Measurements from ENCODE around the gene ORC2.
"Not testable (repeated sequence)": the region's sequence is repeated elsewhere in the genome, so short reads cannot be mapped to it uniquely, and the experiment has no call there.

The ORC2 gene

DNA sequence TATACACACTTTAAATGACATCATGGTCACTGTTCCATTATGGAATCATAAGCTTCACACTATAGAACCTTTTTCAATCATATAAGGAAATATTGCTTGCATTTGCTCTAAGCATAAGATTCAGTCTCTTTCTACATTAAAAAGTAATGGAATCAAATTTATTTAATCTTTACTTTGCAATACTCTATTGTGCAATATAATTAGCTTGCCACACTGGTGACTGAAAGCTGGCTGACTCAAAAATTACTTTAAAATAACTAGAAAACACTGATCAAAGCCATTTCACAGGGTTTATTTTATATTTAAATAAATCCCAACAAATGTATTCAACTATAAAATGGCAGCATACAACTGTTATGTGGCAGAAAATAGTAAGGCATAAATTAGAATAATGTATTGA lies 13.2 kb upstream of the ORC2 start:
- Histone ChIP-seq H3K27me3 (ENCODE audit: low read depth, low read length) (no peaks in the 10 kb centered on the region), H3K9me3 (ENCODE audit: insufficient read depth, low read length) (no peaks in the 10 kb centered on the region), H3K4me1 (ENCODE audit: low read length) (no peaks in the 10 kb centered on the region), H3K36me3 (replicated peaks; ENCODE audit: low read depth, low read length) (peaks cover 7% of the 10 kb centered on the region), H4K20me1 (ENCODE audit: insufficient read depth, low read length) (no peaks in the 10 kb centered on the region), H2AFZ (ENCODE audit: low read depth, low read length) (no peak overlapping the region), H3K9ac (ENCODE audit: low read length) (no peak overlapping the region), H3K27ac (ENCODE audit: low read length) (no peak overlapping the region), H3K4me2 (ENCODE audit: low read length) (no peak overlapping the region), H3K79me2 (ENCODE audit: low read length) (no peaks in the 10 kb centered on the region), H3K4me3 (ENCODE audit: low read length) (no peak overlapping the region)
- TF ChIP-seq EZH2phosphoT487 (IDR thresholded peaks at IDR 0.05; ENCODE audit: low read depth) (no peak), CTCF (IDR thresholded peaks at IDR 0.05; ENCODE audit: low read depth, low read length) (no peak)

- no peaks in the 10 kb centered on the region for H4K20me1 ChIP-seq (ENCODE audit: insufficient read depth, low read length)
- no peaks in the 10 kb centered on the region for H3K27me3 ChIP-seq (ENCODE audit: low read depth, low read length)
- H2AFZ ChIP-seq (ENCODE audit: low read depth, low read length): no peak overlapping the region
- TF ChIP-seq EZH2phosphoT487 (IDR thresholded peaks at IDR 0.05; ENCODE audit: low read depth): no peak
- no peak for TF ChIP-seq CTCF (IDR thresholded peaks at IDR 0.05; ENCODE audit: low read depth, low read length)
- H3K4me2 ChIP-seq (ENCODE audit: low read length): no peak overlapping the region
- no peaks in the 10 kb centered on the region for H3K79me2 ChIP-seq (ENCODE audit: low read length)
- no peak overlapping the region for H3K4me3 ChIP-seq (ENCODE audit: low read length)
- peaks cover 3% of the 10 kb centered on the region for H3K36me3 ChIP-seq (replicated peaks; ENCODE audit: low read depth, low read length)
- no peaks in the 10 kb centered on the region for H3K9me3 ChIP-seq (ENCODE audit: insufficient read depth, low read length)
- no peaks in the 10 kb centered on the region for H3K4me1 ChIP-seq (ENCODE audit: low read length)
- no peak overlapping the region for H3K9ac ChIP-seq (ENCODE audit: low read length)
- no peak overlapping the region for H3K27ac ChIP-seq (ENCODE audit: low read length)
These were observed 12.2 kb upstream of the ORC2 start for GRCh38 chr2:200975672-200976071.

- H3K79me2 ChIP-seq (ENCODE audit: low read length); H3K9me3 ChIP-seq (ENCODE audit: insufficient read depth, low read length); H3K4me2 ChIP-seq (ENCODE audit: low read length); H3K9ac ChIP-seq (ENCODE audit: low read length); H4K20me1 ChIP-seq (ENCODE audit: insufficient read depth, low read length); H3K4me1 ChIP-seq (ENCODE audit: low read length); H3K36me3 ChIP-seq (replicated peaks; ENCODE audit: low read depth, low read length); H3K27ac ChIP-seq (ENCODE audit: low read length); H3K27me3 ChIP-seq (ENCODE audit: low read depth, low read length); H2AFZ ChIP-seq (ENCODE audit: low read depth, low read length); H3K4me3 ChIP-seq (ENCODE audit: low read length): not testable (repeated sequence)
These were observed 6.6 kb upstream of the ORC2 start for GRCh38 chr2:200970057-200970456.

DNA sequence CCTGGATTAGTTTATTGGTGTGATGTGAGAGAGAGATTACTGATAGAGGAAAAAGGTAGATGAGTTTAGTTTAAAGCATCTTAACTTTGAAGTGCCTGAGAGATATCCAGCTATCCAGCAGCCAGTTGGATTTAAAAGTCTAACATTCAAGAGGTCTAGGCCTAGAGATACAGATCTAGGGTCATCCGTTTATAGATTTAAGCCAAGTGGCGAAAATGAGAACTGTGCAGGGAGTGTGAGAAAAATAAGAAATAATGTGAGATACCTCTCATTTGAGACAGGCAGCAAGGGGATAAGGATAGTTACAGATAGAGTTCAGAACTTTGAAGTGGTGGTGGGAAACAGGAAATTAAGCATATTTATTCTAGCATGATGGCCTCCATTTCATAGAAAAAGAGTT lies 5.3 kb upstream of the ORC2 start:
- no peak overlapping the region for H3K27ac ChIP-seq (ENCODE audit: low read length)
- no peaks in the 10 kb centered on the region for H3K9me3 ChIP-seq (ENCODE audit: insufficient read depth, low read length)
- no peak overlapping the region for H3K4me3 ChIP-seq (ENCODE audit: low read length)
- H2AFZ ChIP-seq (ENCODE audit: low read depth, low read length): no peak overlapping the region
- no peak for TF ChIP-seq CTCF (IDR thresholded peaks at IDR 0.05; ENCODE audit: low read depth, low read length)
- TF ChIP-seq EZH2phosphoT487 (IDR thresholded peaks at IDR 0.05; ENCODE audit: low read depth): no peak
- no peak overlapping the region for H3K4me2 ChIP-seq (ENCODE audit: low read length)
- H3K36me3 ChIP-seq (replicated peaks; ENCODE audit: low read depth, low read length): no peaks in the 10 kb centered on the region
- peaks cover 14% of the 10 kb centered on the region for H3K4me1 ChIP-seq (ENCODE audit: low read length)
- no peak overlapping the region for H3K9ac ChIP-seq (ENCODE audit: low read length)
- no peaks in the 10 kb centered on the region for H3K27me3 ChIP-seq (ENCODE audit: low read depth, low read length)
- peaks cover 8% of the 10 kb centered on the region for H3K79me2 ChIP-seq (ENCODE audit: low read length)
- no peaks in the 10 kb centered on the region for H4K20me1 ChIP-seq (ENCODE audit: insufficient read depth, low read length)

- no peak overlapping the region for H3K9ac ChIP-seq (ENCODE audit: low read length)
- H3K79me2 ChIP-seq (ENCODE audit: low read length): peaks cover 11% of the 10 kb centered on the region
- no peak overlapping the region for H2AFZ ChIP-seq (ENCODE audit: low read depth, low read length)
- no peak overlapping the region for H3K27ac ChIP-seq (ENCODE audit: low read length)
- H3K4me2 ChIP-seq (ENCODE audit: low read length): no peak overlapping the region
- no peak overlapping the region for H3K4me3 ChIP-seq (ENCODE audit: low read length)
- TF ChIP-seq CTCF (IDR thresholded peaks at IDR 0.05; ENCODE audit: low read depth, low read length): no peak
- no peak for TF ChIP-seq EZH2phosphoT487 (IDR thresholded peaks at IDR 0.05; ENCODE audit: low read depth)
- H3K36me3 ChIP-seq (replicated peaks; ENCODE audit: low read depth, low read length): no peaks in the 10 kb centered on the region
- peaks cover 14% of the 10 kb centered on the region for H3K4me1 ChIP-seq (ENCODE audit: low read length)
- H4K20me1 ChIP-seq (ENCODE audit: insufficient read depth, low read length): no peaks in the 10 kb centered on the region
- H3K9me3 ChIP-seq (ENCODE audit: insufficient read depth, low read length): no peaks in the 10 kb centered on the region
- H3K27me3 ChIP-seq (ENCODE audit: low read depth, low read length): no peaks in the 10 kb centered on the region
These were observed 4.7 kb upstream of the ORC2 start for GRCh38 chr2:200968162-200968561.
